Heart left ventricle (tissue), 16 donors: Measurements from ENCODE around the gene ABCC11. TPM values are rescaled to one million over a fixed set of nuclear protein-coding genes. Genes with fewer than 3 reads are reported as not detected.

Source experiments
- ATAC-seq, 4 donors: fragments of 200-7000 bp; cut with Tn5 transposase; one replicate each; pipeline ENCODE4 v1.9.1; 2020 to 2022; ENCODE audit warnings: moderate library complexity in 4 of 4, mild to moderate bottlenecking in 3 of 4, moderate number of reproducible peaks in 1 of 4
- DNase-seq, 5 donors: peaks; one replicate each; pipeline ENCODE4 v3.0.0-alpha.2; 2020
- H3K27ac ChIP-seq, 12 donors: fragments of 200-600 bp; sonication (generic) in 4 of 12; one replicate each; pipeline versions ENCODE4 v1.5.0 to v1.8.0; 2016 to 2022; ENCODE audit warnings: mild to moderate bottlenecking in 2 of 12
- H3K27me3 ChIP-seq, 9 donors: fragments of 200-600 bp; sonication (generic) in 2 of 9; one replicate each; pipeline versions ENCODE4 v1.5.1 to v1.8.0; 2016 to 2022; ENCODE audit warnings: mild to moderate bottlenecking in 3 of 9
- H3K36me3 ChIP-seq, 9 donors: fragments of 200-600 bp; sonication (generic) in 2 of 9; one replicate each; pipeline versions ENCODE4 v1.5.0 to v1.8.0; 2018 to 2022; ENCODE audit warnings: mild to moderate bottlenecking in 2 of 9
- H3K4me1 ChIP-seq, 12 donors: fragments of 200-600 bp; sonication (generic) in 4 of 12; one replicate each; pipeline versions ENCODE4 v1.5.0 to v1.8.0; 2016 to 2022; ENCODE audit warnings: mild to moderate bottlenecking in 3 of 12
- H3K4me3 ChIP-seq, 12 donors: fragments of 200-600 bp; sonication (generic) in 4 of 12; one replicate each; pipeline versions ENCODE4 v1.5.0 to v1.8.0; 2017 to 2022; ENCODE audit warnings: mild to moderate bottlenecking in 9 of 12, moderate library complexity in 4 of 12
- H3K9me3 ChIP-seq, 12 donors: fragments of 200-600 bp; sonication (generic) in 4 of 12; one replicate each; pipeline versions ENCODE4 v1.5.0 to v1.8.0; 2016 to 2022; ENCODE audit warnings: mild to moderate bottlenecking in 1 of 12
- CTCF ChIP-seq, 12 donors: fragments of 200-600 bp; sonication (generic) in 4 of 12; IDR thresholded peaks; one replicate each; pipeline versions ENCODE4 v1.5.0 to v1.8.0; 2018 to 2022; ENCODE audit warnings: antibody characterized with exemption in 12 of 12, mild to moderate bottlenecking in 5 of 12
- POLR2A ChIP-seq, 2 donors: fragments of 450-650 bp; IDR thresholded peaks; one replicate each; pipeline ENCODE4 v1.6.1; 2017; ENCODE audit warnings: antibody characterized with exemption in 2 of 2, mild to moderate bottlenecking in 2 of 2, moderate library complexity in 2 of 2
- WGBS, 4 donors: extraction: QIAGEN DNeasy Blood & Tissue Kit in 2 of 4; methylation state at CpG; one replicate each; pipeline versions ENCODE4 v1.1.5 to v1.1.7; 2013 to 2018; 5-methylcytosine and 5-hydroxymethylcytosine counted together
- intact Hi-C, 10 donors: fragments of 100-400 bp; cut with DNase I; formaldehyde crosslinking; loops; one replicate each; pipeline versions ENCODE4 v1.11.1 to v1.14.2; 2022
- polyA plus RNA-seq, 2 donors: library from polyadenylated mRNA; stranded (reverse); fragments of 200-250 nt; gene quantifications; one replicate each; pipeline ENCODE4 v1.2.3, GENCODE V29; 2013
- total RNA-seq, 9 donors: library from RNA; depleted of rRNA in 2 of 9; stranded (reverse); fragments of >200 nt in 2 of 9; fragmentation: NEBNext Ultra II Directional in 3 of 9; extraction: Animal tissue kit (Norgen Biotek cat#: 25700) in 3 of 9; gene quantifications; one replicate each; pipeline versions ENCODE4 v1.1.0 to v1.2.4, GENCODE V29; 2016 to 2023
- donor health status: ischemic (EF 13 %, LVEDD 7.1; RV severe dilation, severe dysfunction).
- donor health status: healthy with polysubstance abuse.
- donor health status: DM: no; HTN: yes; CAD: no.
- donor health status: DM: no; HTN: no; CAD: no.
- donor health status: ischemic (EF 25% LVEDD 6.9; RV normal size, moderate dysfunction).
- donor health status: ischemic (EF 25% LVEDD 5.7; RV mildly dilated, moderate dysfunction).
- donor health status: healthy.
- donor health status: DM: yes; HTN: yes; CAD: no.
- donor health status: ischemic (EF 35%, LVEDD 5.7; RV mildly dilated, moderate dysfunction).
- donor health status: nonischemic (EF 11% LVEDD 7.7; RV severe dilation, severe dysfunction).
- donor health status: DM: yes; HTN: yes; CAD: no.
- donor health status: PGD.
- donor health status: ischemic (EF 29% LVEDD 5.4; RV normal size, mild dysfunction).
- donor health status: nonischemic (EF 23%, LVEDD 6.1; RV moderate dilation, normal function).

Gene ABCC11
- total and polyA plus RNA-seq, 11 donors: 0.03 to 0.48 (median 0.20) TPM; not detected in 6

GRCh38 chr16:48291754-48292153 lies 44.4 kb upstream of the ABCC11 start:
- 75 to 85% (median 80%) methylated on average over 4 of the region's 4 CpGs for WGBS, 4 donors
- peaks cover 0 to 80% (median 60%) of the 10 kb centered on the region in 9 donors for H3K36me3 ChIP-seq
- no peak overlapping the region for H3K4me3 ChIP-seq
- no peak for TF ChIP-seq POLR2A (IDR thresholded peaks at IDR 0.05)
- peaks cover 0 to 12% (median 7%) of the 10 kb centered on the region in 12 donors for H3K9me3 ChIP-seq
- intact Hi-C loops: no loop called here
- ATAC-seq (no peak), DNase-seq (no peak)
- H3K27me3 ChIP-seq: no peaks in the 10 kb centered on the region
- H3K4me1 ChIP-seq: peaks cover 0 to 6% (median 0%) of the 10 kb centered on the region in 12 donors
- no peak overlapping the region for H3K27ac ChIP-seq

- Histone ChIP-seq H3K9me3 (peaks cover 0 to 16% (median 8%) of the 10 kb centered on the region in 12 donors), H3K4me3 (no peak overlapping the region), H3K27ac (no peak overlapping the region), H3K36me3 (peaks cover 0 to 80% (median 60%) of the 10 kb centered on the region in 9 donors), H3K27me3 (no peaks in the 10 kb centered on the region), H3K4me1 (peaks cover 0 to 6% (median 0%) of the 10 kb centered on the region in 12 donors)
- TF ChIP-seq POLR2A (IDR thresholded peaks at IDR 0.05) (no peak), CTCF (IDR thresholded peaks at IDR 0.05) (no peak)
- WGBS, 4 donors: 93 to 95% (median 94%) methylated on average over 3 of the region's 3 CpGs
- no peak for DNase-seq
- no peak for ATAC-seq
- intact Hi-C loops: no loop called here
Measured at GRCh38 chr16:48291303-48291702, 44.0 kb upstream of the ABCC11 start.

- Histone ChIP-seq H3K9me3 (peaks cover 0 to 16% (median 8%) of the 10 kb centered on the region in 12 donors), H3K4me1 (peaks cover 3 to 21% (median 11%) of the 10 kb centered on the region in 12 donors), H3K4me3 (no peak overlapping the region), H3K27me3 (no peaks in the 10 kb centered on the region), H3K27ac (no peak overlapping the region), H3K36me3 (peaks cover 0 to 69% (median 46%) of the 10 kb centered on the region in 9 donors)
- ATAC-seq (no peak), DNase-seq (no peak)
- intact Hi-C loops: no loop called here
- TF ChIP-seq CTCF (IDR thresholded peaks at IDR 0.05) (no peak), POLR2A (IDR thresholded peaks at IDR 0.05) (no peak)
Measured at GRCh38 chr16:48287239-48287638, 39.9 kb upstream of the ABCC11 start.

GRCh38 chr16:48284772-48285409 lies 37.6 kb upstream of the ABCC11 start:
- no peak for ATAC-seq
- Histone ChIP-seq H3K4me3 (no peak overlapping the region), H3K4me1 (peaks cover 3 to 34% (median 23%) of the 10 kb centered on the region in 12 donors), H3K27ac (no peak overlapping the region), H3K9me3 (peaks cover 0 to 16% (median 8%) of the 10 kb centered on the region in 12 donors), H3K27me3 (no peaks in the 10 kb centered on the region), H3K36me3 (peaks cover 0 to 60% (median 28%) of the 10 kb centered on the region in 9 donors)
- TF ChIP-seq POLR2A (IDR thresholded peaks at IDR 0.05) (no peak), CTCF (IDR thresholded peaks at IDR 0.05) (no peak)
- intact Hi-C loops: loop anchor here in 1 of 10 donors (5.0 kb wide), 1 partner anchor 32 kb away; no protein-coding TSS in a partner anchor
- DNase-seq: no peak
- 92 to 97% (median 94%) methylated on average over 4 of the region's 4 CpGs for WGBS, 4 donors
